NCI-H446 treated with DMSO at 0.1 percent for 48 hours (cell line): ENCODE results near the gene SPEG.

Source experiments
- DNase-seq: peaks from one replicate; lab custom pipeline; 2025; lab: John Stamatoyannopoulos, UW

The SPEG gene

DNA sequence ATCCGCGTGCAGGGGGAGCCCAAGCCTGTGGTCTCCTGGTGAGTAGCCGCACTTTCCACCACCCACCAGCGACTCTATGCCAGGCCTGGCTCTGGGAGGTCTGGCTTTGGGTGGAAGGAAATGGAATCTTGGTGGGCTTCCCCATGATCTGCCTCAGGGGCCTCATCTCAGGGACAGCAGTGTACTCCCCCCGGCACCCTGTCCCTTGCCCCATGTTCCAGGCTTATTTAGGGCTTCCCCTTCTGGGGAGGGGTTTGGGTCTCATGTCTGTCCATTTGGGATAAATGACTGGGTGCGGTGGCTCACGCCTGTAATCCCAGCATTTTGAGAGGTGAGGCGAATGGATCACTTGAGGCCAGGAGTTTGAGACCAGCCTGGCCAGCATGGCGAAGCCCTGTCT lies 27.7 kb downstream of the SPEG start:
- no peak for DNase-seq

DNA sequence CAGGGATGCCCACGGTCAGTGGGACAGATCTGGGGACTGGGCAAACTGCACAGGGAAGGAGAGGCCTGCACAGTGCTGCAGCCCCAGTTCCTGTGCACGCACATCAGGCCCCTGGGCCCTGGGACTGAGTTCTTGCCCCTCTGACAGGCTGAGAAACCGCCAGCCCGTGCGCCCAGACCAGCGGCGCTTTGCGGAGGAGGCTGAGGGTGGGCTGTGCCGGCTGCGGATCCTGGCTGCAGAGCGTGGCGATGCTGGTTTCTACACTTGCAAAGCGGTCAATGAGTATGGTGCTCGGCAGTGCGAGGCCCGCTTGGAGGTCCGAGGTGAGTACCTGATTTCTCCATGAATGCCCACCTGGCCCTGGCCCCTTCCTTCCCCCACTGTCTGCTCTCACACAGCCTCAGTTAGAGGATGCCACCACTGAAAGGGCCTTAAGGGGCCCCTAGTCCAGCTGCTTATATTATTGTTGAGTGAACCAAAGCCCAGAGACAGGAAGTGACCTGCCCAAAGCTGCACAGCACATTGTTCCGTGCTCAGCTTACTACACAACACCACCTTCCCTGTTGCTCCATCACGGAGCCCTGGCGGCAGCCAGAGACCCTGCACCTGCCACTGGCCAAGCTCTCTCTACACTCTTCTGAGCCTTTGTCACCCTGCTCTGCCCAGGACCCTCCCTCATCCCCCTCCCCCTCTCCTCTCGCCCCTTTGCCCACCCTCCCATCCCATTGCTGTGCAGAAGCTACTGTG lies 29.8 kb downstream of the SPEG start:
- no peak for DNase-seq

- no peak for DNase-seq
These were observed 31.3 kb downstream of the SPEG start for GRCh38 chr2:219465659-219466561.

- no peak for DNase-seq
These were observed 32.4 kb downstream of the SPEG start for GRCh38 chr2:219466816-219467735.

DNA sequence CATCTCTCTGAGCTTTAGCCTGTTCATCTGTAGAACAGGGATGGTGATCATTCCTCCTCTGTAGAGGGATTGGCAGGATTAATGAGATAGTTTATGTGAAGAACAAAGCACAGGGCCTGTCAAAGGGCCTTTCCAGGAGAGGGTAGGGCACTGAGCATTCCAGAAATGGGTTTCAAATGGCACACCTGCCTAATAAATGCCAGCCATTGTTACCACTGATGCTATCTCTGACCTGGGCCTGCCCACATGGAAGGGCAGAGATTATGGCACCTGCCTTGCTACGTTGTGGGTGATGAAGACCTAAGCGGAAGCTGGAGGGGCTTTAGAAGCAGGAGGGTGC lies 33.1 kb downstream of the SPEG start:
- DNase-seq = no peak

- DNase-seq = no peak
These were observed 34.0 kb downstream of the SPEG start for GRCh38 chr2:219468410-219469185.

GRCh38 chr2:219469186-219469724 lies 34.6 kb downstream of the SPEG start:
- DNase-seq = no peak

DNA sequence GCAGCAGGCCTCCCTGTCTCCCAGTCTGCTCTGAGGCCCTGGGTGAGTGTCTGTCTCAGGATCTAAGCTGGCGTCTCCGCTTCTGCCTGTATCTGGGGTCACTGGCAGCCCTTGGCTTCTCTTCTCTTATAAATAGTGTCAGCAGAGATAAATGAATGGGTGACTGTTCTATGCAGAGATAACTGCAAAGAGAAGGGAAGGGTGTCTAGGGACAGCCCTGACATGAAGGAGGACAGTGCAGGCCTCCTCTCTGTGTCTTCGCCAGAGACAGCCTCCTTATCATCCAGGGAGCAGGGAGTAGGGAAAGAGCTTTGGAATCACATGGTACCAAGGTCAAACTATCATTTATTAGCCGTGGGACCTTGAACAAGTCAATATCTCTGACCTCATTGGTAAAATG lies 35.8 kb downstream of the SPEG start:
- DNase-seq = no peak

GRCh38 chr2:219471476-219472371 lies 37.1 kb downstream of the SPEG start:
- no peak for DNase-seq

DNA sequence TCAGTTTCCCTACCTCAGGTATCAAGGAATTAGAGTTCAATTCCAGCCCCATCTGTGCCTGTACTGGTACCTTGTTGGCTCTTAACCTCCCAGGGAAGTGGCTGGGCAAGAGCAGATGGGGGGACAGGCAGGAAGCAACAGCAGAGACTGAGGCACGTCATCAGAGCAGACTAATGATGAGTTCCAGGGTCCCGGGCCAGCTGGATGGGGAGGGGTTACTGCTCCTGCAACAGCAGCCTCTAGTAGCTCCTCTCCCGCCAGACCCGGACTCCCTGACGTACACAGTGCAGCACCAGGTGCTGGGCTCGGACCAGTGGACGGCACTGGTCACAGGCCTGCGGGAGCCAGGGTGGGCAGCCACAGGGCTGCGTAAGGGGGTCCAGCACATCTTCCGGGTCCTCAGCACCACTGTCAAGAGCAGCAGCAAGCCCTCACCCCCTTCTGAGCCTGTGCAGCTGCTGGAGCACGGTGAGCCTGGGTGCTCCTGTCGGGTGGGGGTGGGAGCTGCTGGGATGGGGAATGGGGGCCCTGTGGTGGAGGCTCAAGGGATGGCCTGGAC lies 38.1 kb downstream of the SPEG start:
- no peak for DNase-seq

DNA sequence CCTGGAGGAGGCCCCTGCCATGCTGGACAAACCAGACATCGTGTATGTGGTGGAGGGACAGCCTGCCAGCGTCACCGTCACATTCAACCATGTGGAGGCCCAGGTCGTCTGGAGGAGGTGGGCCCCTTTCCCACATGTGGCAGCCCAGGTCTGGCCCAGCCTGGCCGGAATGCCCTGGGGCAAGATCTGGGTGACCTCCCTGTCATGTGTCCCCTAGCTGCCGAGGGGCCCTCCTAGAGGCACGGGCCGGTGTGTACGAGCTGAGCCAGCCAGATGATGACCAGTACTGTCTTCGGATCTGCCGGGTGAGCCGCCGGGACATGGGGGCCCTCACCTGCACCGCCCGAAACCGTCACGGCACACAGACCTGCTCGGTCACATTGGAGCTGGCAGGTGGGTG lies 38.9 kb downstream of the SPEG start:
- no peak for DNase-seq

DNA sequence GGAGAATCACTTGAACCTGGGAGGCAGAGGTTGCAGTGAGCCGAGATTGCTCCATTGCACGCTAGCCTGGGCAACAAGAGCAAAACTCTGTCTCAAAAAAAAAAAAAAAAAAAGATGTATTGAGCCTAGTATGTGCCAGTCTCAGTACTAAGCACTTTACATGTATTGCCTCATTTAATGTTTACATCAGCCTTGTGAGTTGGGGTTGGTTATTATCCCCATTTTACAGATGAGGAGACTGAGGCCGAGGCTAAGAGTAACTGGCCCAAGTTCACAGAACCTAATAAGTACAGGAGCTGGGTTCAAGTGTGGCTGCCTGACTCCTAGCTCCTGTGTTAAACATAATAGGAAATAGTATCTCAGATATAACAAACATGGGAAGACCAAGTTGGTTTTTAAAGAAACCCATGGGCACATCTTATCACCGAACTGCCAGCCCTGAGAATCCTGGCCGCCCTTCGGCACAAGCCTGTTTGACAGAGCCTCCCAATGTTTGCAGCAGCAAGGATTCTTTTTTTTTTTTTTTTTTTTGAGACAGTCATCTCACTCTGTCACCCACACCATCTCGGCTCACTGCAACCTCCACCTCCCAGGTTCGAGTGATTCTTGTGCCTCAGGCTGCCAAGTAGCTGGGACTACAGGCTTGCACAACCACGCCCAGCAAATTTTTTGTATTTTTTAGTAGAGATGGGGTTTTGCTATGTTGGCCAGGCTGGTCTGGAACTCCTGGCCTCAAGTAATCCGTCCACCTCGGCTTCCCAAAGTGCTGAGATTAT lies 39.8 kb downstream of the SPEG start:
- DNase-seq = no peak

GRCh38 chr2:219475278-219475677 lies 40.6 kb downstream of the SPEG start:
- DNase-seq = no peak

DNA sequence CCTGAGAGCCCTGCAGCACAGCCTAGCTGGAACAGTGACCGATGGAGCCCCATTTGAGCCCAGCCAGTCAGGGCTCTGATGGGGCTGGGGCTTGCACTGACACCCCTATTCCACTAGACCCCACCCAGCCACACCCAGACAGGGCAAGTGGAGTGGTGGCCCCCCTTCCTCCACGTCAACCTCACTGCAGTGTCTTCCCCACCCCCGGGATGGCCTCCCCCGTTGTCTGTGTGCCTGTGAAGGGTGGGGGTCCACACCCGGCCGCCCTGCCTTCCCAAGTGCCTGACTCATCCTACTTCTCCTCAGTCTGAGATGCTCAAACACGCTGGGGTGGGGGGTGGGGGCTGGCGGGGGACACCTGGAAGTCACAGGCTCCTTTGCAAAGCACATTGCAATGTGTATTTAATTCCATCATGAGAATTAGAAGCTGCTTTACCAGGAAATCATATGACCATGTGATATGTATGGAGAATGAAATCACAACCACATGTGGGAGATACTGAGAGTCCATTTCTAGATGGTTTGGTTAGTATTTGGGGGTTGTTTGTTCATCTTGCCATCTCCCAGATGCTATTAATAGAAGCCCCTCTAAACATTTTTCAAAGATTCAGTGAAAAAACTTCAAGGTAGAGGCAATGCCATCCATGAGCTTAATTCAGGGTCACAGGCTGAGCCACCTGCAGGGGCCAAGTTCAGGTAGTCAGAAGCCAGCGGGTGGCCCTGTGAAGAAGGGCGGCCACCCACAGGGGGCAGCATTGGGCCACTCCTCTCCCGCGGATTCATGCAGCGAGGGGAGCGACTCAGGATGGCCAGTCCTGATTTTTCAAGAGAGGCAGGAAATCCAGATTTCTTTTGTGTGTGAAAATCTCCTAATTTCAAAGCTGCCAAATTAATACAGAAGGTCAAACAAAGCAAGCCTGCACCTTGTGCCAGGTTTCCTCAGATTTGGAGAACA lies 41.3 kb downstream of the SPEG start:
- DNase-seq = no peak

- DNase-seq = no peak
These were observed 42.1 kb downstream of the SPEG start for GRCh38 chr2:219476652-219477151.

DNA sequence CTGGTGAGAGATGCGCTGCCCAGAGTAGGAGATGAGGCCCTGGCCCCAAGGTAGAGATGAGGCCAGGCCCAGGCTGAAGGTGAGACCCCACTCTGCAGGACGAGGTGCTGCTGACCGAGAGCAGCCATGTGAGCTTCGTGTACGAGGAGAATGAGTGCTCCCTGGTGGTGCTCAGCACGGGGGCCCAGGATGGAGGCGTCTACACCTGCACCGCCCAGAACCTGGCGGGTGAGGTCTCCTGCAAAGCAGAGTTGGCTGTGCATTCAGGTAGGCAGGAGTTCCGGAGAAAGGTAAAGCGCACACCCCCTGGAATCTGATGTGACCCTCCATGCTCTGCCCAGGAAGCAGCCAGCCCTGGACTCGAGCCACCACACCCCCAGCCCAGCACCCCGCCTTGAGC lies 42.5 kb downstream of the SPEG start:
- DNase-seq = no peak

DNA sequence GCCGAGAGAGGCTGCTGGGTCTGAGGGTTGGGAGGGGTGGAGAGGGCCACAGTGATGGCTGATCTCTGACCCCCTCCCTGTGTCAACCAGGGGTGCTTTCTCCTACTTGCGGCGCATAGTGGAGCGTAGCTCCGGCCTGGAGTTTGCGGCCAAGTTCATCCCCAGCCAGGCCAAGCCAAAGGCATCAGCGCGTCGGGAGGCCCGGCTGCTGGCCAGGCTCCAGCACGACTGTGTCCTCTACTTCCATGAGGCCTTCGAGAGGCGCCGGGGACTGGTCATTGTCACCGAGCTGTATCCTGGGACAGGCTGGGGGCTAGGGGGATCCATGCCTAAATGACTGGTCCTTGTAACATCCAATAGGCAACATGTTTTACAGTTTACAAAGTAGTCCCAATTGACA lies 43.2 kb downstream of the SPEG start:
- no peak for DNase-seq

GRCh38 chr2:219478916-219479315 lies 44.3 kb downstream of the SPEG start:
- DNase-seq = no peak
